Esophagus squamous epithelium (tissue), 5 donors: ENCODE results near the gene GNL2. TPM values are rescaled to one million over a fixed set of nuclear protein-coding genes. Genes with fewer than 3 reads are reported as not detected.

Source experiments
- DNase-seq: peaks from one replicate; lab custom pipeline; 2025; lab: John Stamatoyannopoulos, UW
- H3K27ac ChIP-seq, 4 donors: fragments of 200-600 bp; sonication (generic); one replicate each; pipeline ENCODE4 v1.5.1; 2016 to 2019; ENCODE audit warnings: mild to moderate bottlenecking in 1 of 4
- H3K27me3 ChIP-seq, 4 donors: fragments of 200-600 bp; sonication (generic); 1 replicate in 3 of 4; 2 replicates in 1 of 4; pipeline versions ENCODE4 v1.5.1 to v1.6.0; 2017 to 2021; ENCODE audit warnings: antibody characterized with exemption in 1 of 4
- H3K36me3 ChIP-seq, 3 donors: fragments of 200-600 bp; sonication (generic); one replicate each; pipeline ENCODE4 v1.5.1; 2016 to 2019
- H3K4me1 ChIP-seq, 3 donors: fragments of 200-600 bp; sonication (generic); one replicate each; pipeline ENCODE4 v1.5.1; 2017 to 2019
- H3K4me3 ChIP-seq, 4 donors: fragments of 200-600 bp; sonication (generic); 1 replicate in 3 of 4; 2 replicates in 1 of 4; pipeline ENCODE4 v1.5.1; 2016 to 2019; ENCODE audit warnings: mild to moderate bottlenecking in 2 of 4, moderate library complexity in 1 of 4
- H3K9me3 ChIP-seq, 3 donors: fragments of 200-600 bp; sonication (generic); one replicate each; pipeline ENCODE4 v1.5.1; 2016 to 2019
- POLR2A ChIP-seq, 4 donors: fragments of 450-650 bp; IDR thresholded peaks; one replicate each; pipeline ENCODE4 v1.6.1; 2017; ENCODE audit warnings: antibody characterized with exemption in 4 of 4, mild to moderate bottlenecking in 4 of 4, moderate library complexity in 3 of 4
- WGBS, 2 donors: methylation state at CpG; one replicate each; pipeline ENCODE4 v1.1.5; 2018; 5-methylcytosine and 5-hydroxymethylcytosine counted together
- intact Hi-C: fragments of 100-400 bp; cut with DNase I; formaldehyde crosslinking; loops from one replicate; pipeline ENCODE4 v1.15.0; 2022
- total RNA-seq, 4 donors: library from RNA; depleted of rRNA; stranded (reverse); fragments of >200 nt; gene quantifications; one replicate each; pipeline ENCODE4 v1.1.0, GENCODE V29; 2016
- TF ChIP-seq, protein P1 (sequence below), 6 experiments: fragments of 450-650 bp in 4 of 6; fragments of 200-600 bp in 2 of 6; sonication (generic) in 2 of 6; IDR thresholded peaks; one replicate each; pipeline ENCODE4 v1.5.1; 2016 to 2019; ENCODE audit warnings: antibody characterized with exemption in 6 of 6, mild to moderate bottlenecking in 4 of 6, moderate library complexity in 4 of 6
- donor health status: DM: yes; HTN: yes; CAD: no.

GNL2 gene
- total RNA-seq, 4 donors from 2014 or later: 27.5 to 53.2 (median 37.1) TPM

- peak in 1 of 4 donors; percentile 8 for TF ChIP-seq POLR2A (IDR thresholded peaks at IDR 0.05)
- TF ChIP-seq, protein P1, sequence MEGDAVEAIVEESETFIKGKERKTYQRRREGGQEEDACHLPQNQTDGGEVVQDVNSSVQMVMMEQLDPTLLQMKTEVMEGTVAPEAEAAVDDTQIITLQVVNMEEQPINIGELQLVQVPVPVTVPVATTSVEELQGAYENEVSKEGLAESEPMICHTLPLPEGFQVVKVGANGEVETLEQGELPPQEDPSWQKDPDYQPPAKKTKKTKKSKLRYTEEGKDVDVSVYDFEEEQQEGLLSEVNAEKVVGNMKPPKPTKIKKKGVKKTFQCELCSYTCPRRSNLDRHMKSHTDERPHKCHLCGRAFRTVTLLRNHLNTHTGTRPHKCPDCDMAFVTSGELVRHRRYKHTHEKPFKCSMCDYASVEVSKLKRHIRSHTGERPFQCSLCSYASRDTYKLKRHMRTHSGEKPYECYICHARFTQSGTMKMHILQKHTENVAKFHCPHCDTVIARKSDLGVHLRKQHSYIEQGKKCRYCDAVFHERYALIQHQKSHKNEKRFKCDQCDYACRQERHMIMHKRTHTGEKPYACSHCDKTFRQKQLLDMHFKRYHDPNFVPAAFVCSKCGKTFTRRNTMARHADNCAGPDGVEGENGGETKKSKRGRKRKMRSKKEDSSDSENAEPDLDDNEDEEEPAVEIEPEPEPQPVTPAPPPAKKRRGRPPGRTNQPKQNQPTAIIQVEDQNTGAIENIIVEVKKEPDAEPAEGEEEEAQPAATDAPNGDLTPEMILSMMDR (IDR thresholded peaks at IDR 0.05): no peak
- Histone ChIP-seq H3K27me3 (peaks cover 15 to 100% (median 32%) of the 10 kb centered on the region in 4 donors), H3K4me1 (peaks cover 6 to 29% (median 10%) of the 10 kb centered on the region in 3 donors), H3K36me3 (no peaks in the 10 kb centered on the region), H3K4me3 (peak within 1 kb of the TSS; percentile 16 to 68 (median 41)), H3K27ac (peak within 1 kb of the TSS; percentile 10 to 71 (median 48)), H3K9me3 (no peaks in the 10 kb centered on the region)
- no peak for DNase-seq
- 3 to 7% methylated on average over 3 to 23 of the region's 72 CpGs for WGBS, 2 donors
- intact Hi-C loops: no loop called here
Observed at GRCh38 chr1:37634244-37634991, 38.7 kb upstream of the GNL2 start, which contains the start of gene RSPO1. Gene RSPO1, minus strand, starts transcription at chr1:37634892. Its CDS starts 5,231 bp downstream, at chr1:37629661.

DNA sequence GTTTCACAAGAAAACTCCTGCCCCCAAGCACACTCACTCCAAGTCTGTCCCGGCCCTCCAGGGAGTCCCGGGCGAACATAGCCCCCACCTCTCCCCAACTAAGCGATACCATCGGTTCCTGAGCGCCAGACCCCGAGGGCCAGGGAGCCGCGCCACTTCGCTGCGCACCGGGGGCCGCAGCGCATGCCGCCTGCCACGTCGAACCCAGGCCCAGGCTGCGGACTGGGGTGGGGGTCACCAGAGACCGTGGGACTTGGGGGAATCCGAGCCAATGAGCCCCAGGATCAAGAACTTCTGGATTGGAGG is 38.2 kb upstream of the GNL2 start:
- Histone ChIP-seq H3K36me3 (no peaks in the 10 kb centered on the region), H3K4me1 (peaks cover 6 to 29% (median 10%) of the 10 kb centered on the region in 3 donors), H3K4me3 (peak overlapping the region; percentile 16 to 68 (median 41)), H3K27ac (peak overlapping the region in 3 of 4 donors; percentile 30 to 71 (median 67)), H3K9me3 (no peaks in the 10 kb centered on the region), H3K27me3 (peaks cover 15 to 100% (median 32%) of the 10 kb centered on the region in 4 donors)
- TF ChIP-seq, protein P1 (IDR thresholded peaks at IDR 0.05): no peak
- TF ChIP-seq POLR2A (IDR thresholded peaks at IDR 0.05): no peak
- WGBS, 2 donors: 0% methylated on average over 1 of the region's 20 CpGs; no CpG with 5 or more reads in 1 of the 2 donors
- DNase-seq: no peak
- intact Hi-C loops: no loop called here

GRCh38 chr1:37633040-37633937 is 37.6 kb upstream of the GNL2 start:
- peak overlapping the region in 3 of 4 donors; percentile 38 to 68 (median 44) for H3K4me3 ChIP-seq
- no peak for DNase-seq

GRCh38 chr1:37631036-37631435 is 35.3 kb upstream of the GNL2 start:
- peaks cover 6 to 29% (median 10%) of the 10 kb centered on the region in 3 donors for H3K4me1 ChIP-seq
- WGBS, 2 donors: 40 to 56% methylated on average over 3 to 5 of the region's 5 CpGs
- H3K36me3 ChIP-seq: no peaks in the 10 kb centered on the region
- peaks cover 15 to 98% (median 32%) of the 10 kb centered on the region in 4 donors for H3K27me3 ChIP-seq
- H3K4me3 ChIP-seq: no peak overlapping the region
- TF ChIP-seq, protein P1 (IDR thresholded peaks at IDR 0.05): no peak
- no peak for TF ChIP-seq POLR2A (IDR thresholded peaks at IDR 0.05)
- no peak for DNase-seq
- no peak overlapping the region for H3K27ac ChIP-seq
- intact Hi-C loops: no loop called here
- no peaks in the 10 kb centered on the region for H3K9me3 ChIP-seq

More at GRCh38 chr1:37633040-37633937, 37.6 kb upstream of the GNL2 start:
- intact Hi-C loops: no loop called here
- H3K4me1 ChIP-seq: peaks cover 6 to 29% (median 10%) of the 10 kb centered on the region in 3 donors
- no peak overlapping the region for H3K27ac ChIP-seq
- TF ChIP-seq POLR2A (IDR thresholded peaks at IDR 0.05): no peak
- TF ChIP-seq, protein P1 (IDR thresholded peaks at IDR 0.05): no peak
- peaks cover 15 to 100% (median 32%) of the 10 kb centered on the region in 4 donors for H3K27me3 ChIP-seq
- no peaks in the 10 kb centered on the region for H3K9me3 ChIP-seq
- 6 to 18% methylated on average over 9 to 11 of the region's 31 CpGs for WGBS, 2 donors
- H3K36me3 ChIP-seq: no peaks in the 10 kb centered on the region
